Caco-2 (cell line): ENCODE results near the gene KCTD17. TPM values are rescaled to one million over a fixed set of nuclear protein-coding genes. Genes with fewer than 3 reads are reported as not detected.
A peak's percentile ranks its signal among the peaks of the same experiment; 100 is the strongest.

ENCODE experiments used
- BruUV-seq: library from RNA; stranded (reverse); fragments of 400-500 nt; replicated peaks from 2 replicates; lab custom pipeline; 2021; lab: Mats Ljungman, UMichigan
- CTCF ChIA-PET: fragments of 300-600 bp; sonication (Branson Sonifier 250); formaldehyde crosslinking; loops from one replicate; lab custom pipeline; 2022; ENCODE audit warnings: antibody characterized with exemption; lab: Charles Lee
- POLR2A ChIA-PET: fragments of 300-600 bp; sonication (Branson Sonifier 250); formaldehyde crosslinking; loops from one replicate; lab custom pipeline; 2022; ENCODE audit warnings: antibody characterized with exemption; lab: Charles Lee
- DNase-seq, 2 experiments: peaks; one replicate each; pipeline versions ENCODE4 v3.0.0 to v3.0.0-alpha.2; 2020 to 2022
- H3K27me3 ChIP-seq: replicated peaks from 2 replicates; pipeline ENCODE4 v1.6.0; 2011; ENCODE audit warnings: low read length; ENCODE audit not compliant: control insufficient read depth, insufficient read depth
- H3K36me3 ChIP-seq: 2 replicates; pipeline ENCODE4 v1.5.1; 2011; ENCODE audit warnings: low read length; ENCODE audit not compliant: control insufficient read depth, insufficient read depth
- H3K4me1 ChIP-seq: fragments of 250-450 bp; sonication (Bioruptor Pico); 2 replicates; pipeline ENCODE4 v1.5.1; 2020; ENCODE audit warnings: mild to moderate bottlenecking
- H3K4me3 ChIP-seq: 2 replicates; pipeline ENCODE4 v1.5.1; 2011; ENCODE audit warnings: low read depth, mild to moderate bottlenecking, control low read depth, low read length
- H3K9me3 ChIP-seq: fragments of 250-450 bp; sonication (Bioruptor Pico); 2 replicates; pipeline ENCODE4 v1.5.1; 2020; ENCODE audit warnings: mild to moderate bottlenecking, moderate library complexity
- H3K27ac Mint-ChIP-seq: one replicate; pipeline ENCODE4 v1.8.0; 2022; ENCODE audit warnings: mixed read lengths; ENCODE audit not compliant: unreplicated experiment
- H3K27me3 Mint-ChIP-seq: one replicate; pipeline ENCODE4 v1.8.0; 2022; ENCODE audit warnings: mixed read lengths; ENCODE audit not compliant: insufficient read depth, unreplicated experiment
- H3K36me3 Mint-ChIP-seq: one replicate; pipeline ENCODE4 v1.8.0; 2022; ENCODE audit warnings: mild to moderate bottlenecking, mixed read lengths; ENCODE audit not compliant: insufficient read depth, unreplicated experiment
- H3K4me1 Mint-ChIP-seq: one replicate; pipeline ENCODE4 v1.8.0; 2022; ENCODE audit warnings: low read depth, mixed read lengths; ENCODE audit not compliant: unreplicated experiment
- H3K4me3 Mint-ChIP-seq: one replicate; pipeline ENCODE4 v1.8.0; 2022; ENCODE audit warnings: mild to moderate bottlenecking, moderate library complexity, mixed read lengths; ENCODE audit not compliant: unreplicated experiment
- H3K9me3 Mint-ChIP-seq: one replicate; pipeline ENCODE4 v1.8.0; 2022; ENCODE audit warnings: mixed read lengths; ENCODE audit not compliant: unreplicated experiment
- CTCF ChIP-seq, 2 experiments: fragments of 200-600 bp in 1 of 2; IDR thresholded peaks; 1 replicate in 1 of 2; 2 replicates in 1 of 2; pipeline versions ENCODE4 v1.5.1 to v1.8.0; 2011 to 2022; ENCODE audit warnings: antibody characterized with exemption in 1 of 2, control low read depth in 1 of 2, inconsistent platforms in 1 of 2, low read depth in 1 of 2, low read length in 1 of 2, mild to moderate bottlenecking in 1 of 2, moderate library complexity in 1 of 2; ENCODE audit not compliant: insufficient read depth in 1 of 2, severe bottlenecking in 1 of 2, unreplicated experiment in 1 of 2
- intact Hi-C: fragments of 100-400 bp; cut with micrococcal nuclease; formaldehyde crosslinking; loops from one replicate; pipeline ENCODE4 v1.10.0; 2022; ENCODE audit not compliant: unreplicated experiment
- total RNA-seq: library from RNA; stranded (reverse); gene quantifications from 2 replicates; pipeline ENCODE4 v1.2.3, GENCODE V29; 2022

KCTD17 gene
- total RNA-seq, 1 experiment from 2014 or later: 19.8 TPM

- H3K36me3 ChIP-seq: no peaks in the 10 kb centered on the region
- H3K4me1 ChIP-seq: peaks cover 6% of the 10 kb centered on the region; the same call in 1 of the 2 replicates
- Mint-ChIP-seq H3K4me3 (no peak overlapping the region), H3K27me3 (no peaks in the 10 kb centered on the region), H3K27ac (no peak overlapping the region), H3K4me1 (no peaks in the 10 kb centered on the region), H3K9me3 (no peaks in the 10 kb centered on the region), H3K36me3 (no peaks in the 10 kb centered on the region)
- H3K4me3 ChIP-seq: no peak overlapping the region
- H3K27me3 ChIP-seq: no peaks in the 10 kb centered on the region
- no peak for DNase-seq
- no peak for TF ChIP-seq CTCF (IDR thresholded peaks at IDR 0.05; ENCODE audit: insufficient read depth in 1 of 2, low read depth in 1 of 2, low read length in 1 of 2, severe bottlenecking in 1 of 2, unreplicated experiment in 1 of 2)
- CTCF ChIA-PET: no interaction called here
- no peaks in the 10 kb centered on the region for H3K9me3 ChIP-seq
- POLR2A ChIA-PET: no interaction called here
- intact Hi-C loops: no loop called here
- no TSS peak for BruUV-seq
Measured at GRCh38 chr22:37061611-37062375, 10.3 kb downstream of the KCTD17 start.

GRCh38 chr22:37062376-37062675 is 10.8 kb downstream of the KCTD17 start:
- peaks cover 6% of the 10 kb centered on the region; the same call in 1 of the 2 replicates for H3K4me1 ChIP-seq
- no peak for TF ChIP-seq CTCF (IDR thresholded peaks at IDR 0.05; ENCODE audit: insufficient read depth in 1 of 2, low read depth in 1 of 2, low read length in 1 of 2, severe bottlenecking in 1 of 2, unreplicated experiment in 1 of 2)
- ChIA-PET POLR2A (no interaction called here), CTCF (no interaction called here)
- Mint-ChIP-seq H3K27me3 (no peaks in the 10 kb centered on the region), H3K36me3 (no peaks in the 10 kb centered on the region), H3K4me3 (no peak overlapping the region), H3K9me3 (no peaks in the 10 kb centered on the region), H3K27ac (no peak overlapping the region), H3K4me1 (no peaks in the 10 kb centered on the region)
- no peaks in the 10 kb centered on the region for H3K27me3 ChIP-seq
- DNase-seq: no peak
- intact Hi-C loops: no loop called here
- H3K9me3 ChIP-seq: no peaks in the 10 kb centered on the region
- H3K4me3 ChIP-seq: no peak overlapping the region
- no peaks in the 10 kb centered on the region for H3K36me3 ChIP-seq
- no TSS peak for BruUV-seq

DNA sequence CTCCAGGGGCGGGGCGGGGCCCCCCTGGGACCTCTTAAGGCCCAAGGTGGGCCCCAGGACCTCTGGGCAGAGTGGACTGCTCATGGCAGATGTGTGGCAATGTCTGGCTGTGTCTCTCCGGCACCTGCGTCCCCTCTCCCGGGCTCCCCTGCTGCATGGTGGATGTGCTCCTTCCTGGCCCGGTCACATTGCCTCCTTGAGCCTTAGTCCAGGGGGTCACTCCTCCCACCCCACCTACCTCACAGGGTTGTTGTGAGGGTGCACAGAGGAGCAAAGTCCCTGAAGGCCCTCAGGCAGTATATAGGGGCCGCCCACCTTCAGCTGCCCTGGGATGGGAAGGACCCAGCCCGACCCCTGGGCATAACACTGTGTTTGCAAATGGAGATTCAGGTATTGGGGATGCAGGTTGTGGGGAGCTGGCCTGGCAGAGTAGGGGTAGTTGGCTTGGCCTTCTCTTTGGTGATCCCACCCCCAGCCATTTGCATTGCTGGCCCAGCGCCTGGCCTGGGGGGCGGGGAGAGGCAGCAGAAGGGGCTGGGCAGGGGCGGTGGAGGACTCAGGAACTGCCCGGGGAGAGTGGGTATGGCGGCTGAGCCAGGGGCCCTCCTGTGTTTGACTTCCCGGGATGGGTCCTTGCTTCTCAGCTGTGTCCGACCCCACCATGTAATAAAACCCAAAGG is 11.3 kb downstream of the KCTD17 start:
- ChIA-PET CTCF (no interaction called here), POLR2A (no interaction called here)
- TF ChIP-seq CTCF (IDR thresholded peaks at IDR 0.05; ENCODE audit: insufficient read depth in 1 of 2, low read depth in 1 of 2, low read length in 1 of 2, severe bottlenecking in 1 of 2, unreplicated experiment in 1 of 2): no peak
- Mint-ChIP-seq H3K36me3 (no peaks in the 10 kb centered on the region), H3K27ac (no peak overlapping the region), H3K4me1 (no peaks in the 10 kb centered on the region), H3K27me3 (no peaks in the 10 kb centered on the region), H3K9me3 (no peaks in the 10 kb centered on the region), H3K4me3 (no peak overlapping the region)
- no peak overlapping the region for H3K4me3 ChIP-seq
- TSS peak; percentile 18 for BruUV-seq
- no peaks in the 10 kb centered on the region for H3K9me3 ChIP-seq
- H3K4me1 ChIP-seq: peaks cover 6% of the 10 kb centered on the region; the same call in 1 of the 2 replicates
- DNase-seq: no peak
- no peaks in the 10 kb centered on the region for H3K27me3 ChIP-seq
- H3K36me3 ChIP-seq: no peaks in the 10 kb centered on the region
- intact Hi-C loops: no loop called here
